Measurements from ENCODE around the gene OTOA. TPM values are rescaled to one million over a fixed set of nuclear protein-coding genes. Genes with fewer than 3 reads are reported as not detected.
"Not testable (repeated sequence)": the region's sequence is repeated elsewhere in the genome, so short reads cannot be mapped to it uniquely, and the experiment has no call there.

OTOA gene
- total RNA-seq, 6 donors from 2014 or later = 0.46 to 2.1 (median 0.65) TPM; not detected in 2

GRCh38 chr16:21628121-21628726 is 35.5 kb upstream of the OTOA start:
- DNase-seq = no peak
- H3K4me1 ChIP-seq = peaks cover 8 to 26% (median 19%) of the 10 kb centered on the region in 4 donors
- TF ChIP-seq POLR2AphosphoS5 (IDR thresholded peaks at IDR 0.05) (no peak), POLR2A (IDR thresholded peaks at IDR 0.05) (no peak), EP300 (IDR thresholded peaks at IDR 0.05) (no peak), CTCF (IDR thresholded peaks at IDR 0.05) (no peak)
- no peak overlapping the region for H3K4me3 ChIP-seq
- H3K9me3 ChIP-seq = no peaks in the 10 kb centered on the region
- H3K27ac ChIP-seq = no peak overlapping the region
- no peak for ATAC-seq (ENCODE audit: low FRiP score in 2 of 2)
- peaks cover 0 to 53% (median 17%) of the 10 kb centered on the region in 4 donors for H3K36me3 ChIP-seq
- no peaks in the 10 kb centered on the region for H3K27me3 ChIP-seq
- 98 to 99% methylated on average over 5 of the region's 5 CpGs for WGBS, 2 donors

- Histone ChIP-seq H3K4me1 (peaks cover 8 to 26% (median 19%) of the 10 kb centered on the region in 4 donors), H3K9me3 (no peaks in the 10 kb centered on the region), H3K4me3 (no peak overlapping the region), H3K27ac (no peak overlapping the region), H3K27me3 (no peaks in the 10 kb centered on the region), H3K36me3 (peaks cover 0 to 49% (median 17%) of the 10 kb centered on the region in 4 donors)
- ATAC-seq (ENCODE audit: low FRiP score in 2 of 2) (no peak), DNase-seq (no peak)
- TF ChIP-seq POLR2AphosphoS5 (IDR thresholded peaks at IDR 0.05) (no peak), POLR2A (IDR thresholded peaks at IDR 0.05) (no peak), CTCF (IDR thresholded peaks at IDR 0.05) (no peak), EP300 (IDR thresholded peaks at IDR 0.05) (no peak)
- WGBS, 2 donors = 93 to 94% methylated on average over 5 of the region's 5 CpGs
Measured at GRCh38 chr16:21628772-21629171, 35.0 kb upstream of the OTOA start.

GRCh38 chr16:21629616-21630539 is 33.9 kb upstream of the OTOA start:
- peaks cover 0 to 51% (median 17%) of the 10 kb centered on the region in 4 donors for H3K36me3 ChIP-seq
- not testable (repeated sequence) for H3K27ac ChIP-seq; H3K27me3 ChIP-seq; ATAC-seq (ENCODE audit: low FRiP score in 2 of 2); H3K4me3 ChIP-seq; H3K9me3 ChIP-seq
- 95 to 97% methylated on average over 10 to 27 of the region's 37 CpGs for WGBS, 2 donors
- peak in 1 of 2 donors; percentile 79 for DNase-seq
- H3K4me1 ChIP-seq = peaks cover 8 to 26% (median 19%) of the 10 kb centered on the region in 4 donors

- not testable (repeated sequence) for DNase-seq; H3K9me3 ChIP-seq; ATAC-seq (ENCODE audit: low FRiP score in 2 of 2); H3K27ac ChIP-seq; H3K4me3 ChIP-seq; H3K27me3 ChIP-seq
- Histone ChIP-seq H3K4me1 (peaks cover 6 to 25% (median 18%) of the 10 kb centered on the region in 4 donors), H3K36me3 (peaks cover 0 to 42% (median 14%) of the 10 kb centered on the region in 4 donors)
- WGBS, 2 donors = 70 to 81% methylated on average over 6 of the region's 6 CpGs
Measured at GRCh38 chr16:21630866-21631265, 32.9 kb upstream of the OTOA start.

GRCh38 chr16:21631376-21631775 is 32.4 kb upstream of the OTOA start:
- Histone ChIP-seq H3K36me3 (peaks cover 0 to 40% (median 14%) of the 10 kb centered on the region in 4 donors), H3K4me1 (peaks cover 1 to 20% (median 13%) of the 10 kb centered on the region in 4 donors)
- not testable (repeated sequence) for H3K9me3 ChIP-seq; H3K4me3 ChIP-seq; H3K27me3 ChIP-seq; DNase-seq; H3K27ac ChIP-seq; ATAC-seq (ENCODE audit: low FRiP score in 2 of 2)
- 55 to 66% methylated on average over 8 of the region's 8 CpGs for whole genome bisulfite sequencing, 2 donors

- 73 to 83% methylated on average over 5 of the region's 5 CpGs for WGBS, 2 donors
- H3K4me3 ChIP-seq; H3K27ac ChIP-seq; H3K9me3 ChIP-seq; ATAC-seq (ENCODE audit: low FRiP score in 2 of 2); H3K27me3 ChIP-seq: not testable (repeated sequence)
- Histone ChIP-seq H3K4me1 (peaks cover 0 to 15% (median 8%) of the 10 kb centered on the region in 4 donors), H3K36me3 (peaks cover 0 to 33% (median 13%) of the 10 kb centered on the region in 4 donors)
- TF ChIP-seq EP300 (IDR thresholded peaks at IDR 0.05) = peak in 1 of 4 donors; percentile 23
- DNase-seq = peak in 1 of 2 donors; percentile 50
Measured at GRCh38 chr16:21631951-21632575, 31.7 kb upstream of the OTOA start.
